Renal cortical epithelial cell (primary cell): ENCODE results near the gene NR1D2. TPM values are rescaled to one million over a fixed set of nuclear protein-coding genes. Genes with fewer than 3 reads are reported as not detected.
"Not testable (repeated sequence)": the region's sequence is repeated elsewhere in the genome, so short reads cannot be mapped to it uniquely, and the experiment has no call there.

Source experiments
- DNase-seq: peaks from one replicate; pipeline ENCODE4 v3.0.0-alpha.2; 2011; ENCODE audit warnings: low read depth
- total RNA-seq: library from RNA; depleted of rRNA; stranded (reverse); fragments of >200 nt; gene quantifications from 2 replicates; pipeline ENCODE4 v1.2.3, GENCODE V29; 2014

NR1D2 gene
- total RNA-seq, 1 donor from 2014 or later, result 22.5 TPM

DNA sequence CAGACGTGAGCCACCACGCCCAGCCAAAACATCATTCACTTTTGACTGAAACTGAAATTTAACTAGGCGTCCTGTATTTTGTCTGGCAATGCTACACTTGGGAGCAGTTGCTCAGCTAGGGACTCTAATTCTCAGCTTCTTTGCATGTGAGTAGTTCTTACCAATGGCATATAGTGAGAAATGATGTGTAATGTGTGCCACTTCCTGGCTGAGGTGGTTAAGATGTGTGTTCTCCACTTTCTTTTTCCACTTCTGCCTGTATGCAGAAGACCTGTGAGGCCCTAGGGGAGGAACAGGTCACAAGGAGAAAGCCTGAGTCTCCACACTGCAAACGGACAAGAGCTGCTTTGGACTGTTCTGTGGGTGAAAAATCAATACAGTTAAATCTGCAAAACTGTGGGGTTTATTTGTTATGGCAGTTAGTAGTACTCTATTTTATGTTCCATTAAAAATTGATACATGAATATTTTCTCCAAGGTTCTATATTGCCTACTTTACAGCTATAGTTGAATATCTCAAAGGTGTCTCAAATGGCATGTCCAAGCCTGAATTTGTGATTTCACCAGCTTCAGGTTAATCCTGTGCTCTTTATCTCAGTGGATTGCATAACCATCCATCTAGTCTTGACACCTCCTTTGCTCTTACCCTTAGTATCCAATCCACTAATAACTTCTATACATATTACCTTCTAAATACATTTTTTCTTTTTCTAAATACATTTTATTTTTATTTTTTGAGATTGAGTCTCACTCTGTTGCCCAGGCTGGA, 59.3 kb downstream of the NR1D2 start:
- DNase-seq, result no peak

DNA sequence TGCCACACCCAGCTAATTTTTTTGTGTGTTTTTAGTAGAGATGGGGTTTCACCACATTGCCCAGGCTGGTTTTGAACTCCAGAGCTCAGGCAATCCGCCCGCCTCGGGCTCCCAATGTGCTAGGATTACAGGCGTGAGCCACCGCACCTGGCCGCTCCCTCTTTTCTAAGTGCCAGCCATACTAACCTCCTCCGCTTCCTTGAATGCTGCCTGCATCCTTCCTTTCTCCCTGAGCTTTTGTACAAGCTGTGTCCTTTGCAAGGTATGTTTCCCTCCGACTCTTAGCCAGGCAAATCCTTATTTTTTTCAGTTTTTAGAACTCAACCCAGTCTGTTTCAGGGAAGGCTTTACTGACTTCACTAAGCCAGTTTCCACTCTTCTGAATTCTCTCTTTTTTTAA, 60.6 kb downstream of the NR1D2 start:
- DNase-seq, result no peak

DNA sequence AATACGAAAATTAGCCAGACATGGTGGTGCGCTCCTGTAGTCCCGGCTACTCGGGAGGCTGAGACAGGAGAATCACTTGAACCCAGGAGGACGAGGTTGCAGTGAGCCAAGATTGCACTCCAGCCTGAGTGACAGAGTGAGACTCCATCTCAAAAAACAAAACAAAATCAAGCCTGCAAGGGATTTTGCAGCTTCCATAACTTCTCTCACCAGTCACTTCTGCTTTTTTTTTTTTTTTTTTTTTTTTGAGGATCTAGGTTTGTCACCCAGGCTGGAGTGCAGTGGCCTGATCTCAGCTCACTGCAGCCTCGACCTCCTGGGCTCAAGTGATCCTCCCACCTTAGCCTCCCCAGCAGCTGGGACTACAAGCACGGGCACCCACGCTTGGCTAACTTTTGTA, 65.7 kb downstream of the NR1D2 start:
- DNase-seq, result not testable (repeated sequence)

DNA sequence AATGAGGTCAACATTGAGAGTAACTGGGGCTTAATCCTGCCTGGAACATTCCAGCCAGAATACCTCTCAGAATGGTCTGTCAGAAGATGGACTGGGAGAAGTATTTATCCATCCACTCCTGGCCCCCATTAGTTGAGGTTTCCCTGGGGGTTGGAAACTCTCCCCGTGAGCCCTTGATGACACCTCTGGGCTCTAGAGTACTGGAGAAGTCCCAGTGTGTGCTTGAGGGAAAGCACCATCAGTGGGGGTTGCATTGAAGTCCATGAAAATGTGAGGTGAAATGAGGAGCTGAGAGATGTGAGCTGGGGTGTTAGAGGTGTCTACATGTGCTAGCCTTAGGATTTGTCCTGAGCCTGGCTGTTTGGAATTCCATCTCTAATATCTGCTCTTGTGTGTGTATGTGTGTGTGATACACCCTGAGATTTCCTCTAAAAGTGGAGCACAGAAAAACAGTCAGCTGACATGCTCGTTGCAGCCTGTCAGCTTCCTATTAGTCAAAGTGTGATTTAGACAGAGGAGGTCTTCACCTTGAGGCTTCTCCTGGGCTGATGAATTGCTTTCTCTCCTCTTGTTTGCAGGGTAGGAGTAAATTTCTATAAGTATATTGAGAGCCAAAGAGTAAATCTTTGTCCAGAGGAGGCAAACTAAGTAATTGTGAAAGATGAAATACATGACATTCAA, 67.6 kb downstream of the NR1D2 start:
- DNase-seq, result no peak

DNA sequence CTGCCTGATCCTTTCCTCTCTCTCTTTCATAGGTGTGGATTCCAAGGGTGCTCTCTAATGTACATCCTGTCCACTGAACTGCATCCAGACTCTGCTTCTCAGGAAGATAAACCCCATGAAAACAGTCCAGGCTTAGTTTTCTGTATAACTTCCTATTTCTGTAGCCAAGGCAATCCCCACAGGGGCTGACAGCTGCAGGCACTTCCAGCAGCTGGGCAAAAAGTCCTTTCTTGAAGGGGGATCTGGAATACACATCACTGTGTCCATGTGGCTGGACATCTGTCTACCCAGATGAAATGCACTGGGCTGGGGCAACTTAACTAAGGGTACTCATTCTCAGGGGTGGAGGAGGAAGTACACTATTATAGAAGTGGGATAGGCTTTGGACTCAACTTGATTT, 72.2 kb downstream of the NR1D2 start:
- DNase-seq, result no peak

DNA sequence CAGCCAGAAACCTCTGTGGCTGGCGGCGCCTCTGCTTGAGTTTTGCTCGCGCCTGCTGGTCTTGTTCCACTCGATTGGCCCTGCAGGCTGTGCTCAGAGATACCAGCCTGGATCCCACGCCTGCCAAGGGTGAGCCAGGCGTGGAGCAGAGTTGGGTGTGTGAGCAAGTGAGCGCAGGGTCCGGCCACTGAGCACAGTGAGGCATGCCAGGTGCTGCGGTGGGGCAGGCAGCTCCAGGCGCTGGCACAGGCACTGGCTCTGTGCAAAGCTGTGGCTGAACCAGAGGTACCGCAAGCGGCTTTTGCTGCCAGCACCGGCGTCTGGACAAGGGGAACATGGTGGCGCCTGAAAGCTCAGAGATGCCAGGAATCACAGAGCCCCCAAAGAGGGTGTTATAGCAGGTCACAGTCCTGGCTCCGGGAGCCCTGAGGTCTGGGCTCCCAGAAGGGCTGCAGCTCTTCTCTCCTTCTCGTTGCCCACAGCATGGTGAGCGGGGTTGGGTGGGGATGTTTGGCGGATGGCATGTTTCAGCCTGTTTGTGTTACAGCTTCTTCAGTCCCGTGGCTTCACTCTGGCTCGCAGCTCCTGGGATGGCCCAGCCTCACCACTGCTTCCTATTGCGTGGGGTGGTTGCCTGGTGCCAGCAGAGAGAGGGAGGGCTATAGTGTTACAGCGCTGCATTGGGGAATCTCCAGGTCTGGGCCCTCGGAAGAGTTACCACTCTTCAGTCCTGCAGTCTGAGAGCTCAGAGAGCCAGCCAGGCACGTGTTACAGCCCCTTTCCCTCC, 73.9 kb downstream of the NR1D2 start:
- DNase-seq, result peak; percentile 10

DNA sequence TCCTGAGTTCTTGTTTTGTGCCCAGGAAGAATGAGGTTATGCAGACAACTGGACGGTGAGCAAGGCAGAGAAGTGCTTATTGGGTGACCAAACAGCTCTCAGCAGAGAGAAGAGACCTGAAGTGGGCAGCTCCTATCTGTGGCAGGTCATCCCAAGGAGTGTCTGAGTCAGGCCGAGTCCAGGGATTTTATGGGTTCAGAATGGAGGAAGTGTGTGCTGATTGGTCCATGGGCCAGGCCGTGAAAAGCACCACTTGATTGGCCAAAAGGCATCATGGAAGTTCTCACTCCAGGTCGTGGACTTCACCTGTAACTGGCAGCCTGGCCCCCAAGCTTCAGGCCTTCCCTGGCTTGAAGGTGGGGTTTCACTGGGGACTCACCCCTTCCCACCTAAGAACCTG, 74.5 kb downstream of the NR1D2 start:
- DNase-seq, result no peak

DNA sequence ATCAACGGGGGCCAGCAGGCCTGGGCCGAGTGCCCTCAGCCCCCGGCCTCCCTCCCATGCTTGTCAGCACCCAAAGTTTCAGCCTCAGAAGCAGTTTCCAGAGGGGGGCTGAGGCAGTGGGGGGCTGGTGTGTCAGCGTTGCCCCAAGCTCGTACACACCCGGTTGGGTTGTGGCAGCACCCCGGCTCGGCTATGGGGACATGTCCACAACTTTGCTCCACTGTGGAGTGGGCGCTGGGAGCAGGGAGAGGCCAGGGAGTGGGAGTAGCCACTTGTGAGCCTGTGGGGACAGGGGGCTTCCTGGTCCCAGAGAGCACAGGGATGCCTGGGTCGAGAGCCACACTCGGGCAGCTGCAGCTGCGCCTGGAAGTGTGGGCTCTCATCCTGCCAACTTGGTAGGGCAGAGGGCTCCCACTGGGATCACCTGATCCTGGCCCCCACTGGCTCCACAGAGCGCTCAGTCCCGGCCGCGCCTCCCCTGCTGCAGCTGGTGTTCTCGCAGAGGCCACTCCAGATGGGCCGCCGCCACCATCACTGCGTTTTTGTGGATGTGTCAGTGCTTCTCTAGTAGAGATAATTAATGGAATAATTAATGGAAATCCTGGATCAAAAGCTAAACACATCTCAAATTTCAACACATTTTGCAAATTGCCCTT, 75.1 kb downstream of the NR1D2 start:
- no peak for DNase-seq

DNA sequence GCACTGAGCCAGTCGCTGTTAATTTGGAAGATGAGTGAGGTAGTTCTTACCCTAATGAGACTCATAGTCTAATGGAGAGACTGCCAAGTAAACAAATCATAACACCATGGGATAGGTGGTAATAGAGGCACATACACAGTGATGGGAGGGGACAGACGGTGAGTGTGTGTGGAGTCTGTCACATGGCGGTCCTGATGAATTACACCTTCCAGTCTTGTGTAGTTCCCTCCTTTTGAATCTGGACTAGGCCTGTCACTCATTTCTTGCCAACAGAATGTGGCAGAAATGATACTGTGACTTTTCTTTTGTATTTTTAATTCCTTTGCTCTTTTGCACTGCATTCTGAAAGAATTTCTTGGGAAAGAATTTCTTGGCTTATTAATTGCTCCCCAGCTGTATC, 78.1 kb downstream of the NR1D2 start:
- DNase-seq, result no peak

DNA sequence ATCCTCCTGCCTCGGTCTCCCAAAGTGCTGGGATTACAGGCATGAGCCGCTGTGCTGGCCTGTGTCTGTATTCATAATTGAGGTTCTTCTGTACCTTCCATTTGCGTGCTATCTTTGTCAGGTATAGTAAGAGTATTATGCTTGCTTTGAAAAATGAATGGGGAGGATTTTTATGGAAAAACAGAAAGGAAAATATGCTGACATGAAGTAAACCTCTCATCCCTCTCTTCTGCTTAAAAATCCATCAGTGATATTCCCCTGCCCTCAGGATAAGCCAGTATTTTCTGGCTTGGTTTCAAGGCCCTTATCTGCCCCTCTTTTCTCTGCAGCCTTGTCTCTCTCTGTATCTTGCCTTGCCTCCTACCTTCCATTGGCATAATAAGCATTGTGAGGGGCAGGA, 80.7 kb downstream of the NR1D2 start:
- no peak for DNase-seq

DNA sequence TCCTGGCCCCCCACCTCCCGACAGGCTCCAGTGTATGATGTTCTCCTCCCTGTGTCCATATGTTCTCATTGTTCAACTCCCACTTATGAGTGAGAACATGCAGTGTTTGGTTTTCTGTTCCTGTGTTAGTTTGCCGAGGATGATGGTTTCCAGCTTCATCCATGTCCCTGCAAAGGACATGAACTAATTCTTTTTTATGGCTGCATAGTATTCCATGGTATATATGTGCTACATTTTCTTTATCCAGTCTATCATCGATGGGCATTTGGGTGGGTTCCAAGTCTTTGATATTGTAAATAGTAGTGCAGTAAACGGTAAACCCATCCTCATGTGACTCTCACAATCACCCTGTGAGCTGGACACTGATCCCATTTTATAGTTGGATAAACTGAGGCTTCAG, 81.6 kb downstream of the NR1D2 start:
- not testable (repeated sequence) for DNase-seq

DNA sequence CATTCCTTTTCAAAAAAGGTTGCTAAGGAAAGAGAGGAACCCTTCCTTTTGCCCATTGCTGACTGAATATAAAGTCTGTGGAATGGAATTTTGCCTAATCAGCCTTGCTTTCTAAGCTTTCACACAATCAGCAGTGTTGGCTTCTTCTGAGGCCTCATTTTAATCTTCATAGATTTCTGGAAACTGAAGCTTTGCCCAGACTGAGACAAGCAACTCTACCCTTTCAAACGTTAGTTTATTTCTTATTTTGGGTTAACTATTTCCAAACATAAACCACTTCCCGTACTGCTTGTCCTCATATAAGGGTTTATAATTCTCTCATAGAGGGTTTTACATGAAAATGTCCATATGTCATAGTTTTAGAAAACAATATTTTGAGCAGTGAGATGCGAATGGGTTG, 82.9 kb downstream of the NR1D2 start:
- DNase-seq, result no peak

Other genes starting within 250 kb of the NR1D2 start
- gene UBE2E1, start 139.3 kb upstream of the NR1D2 start, total RNA-seq, result 98.2 and 285 TPM in 2 replicates
- 9.9 and 17.2 TPM in 2 replicates for gene NKIRAS1, start 28.3 kb upstream of the NR1D2 start, total RNA-seq
- 1,175 and 2,297 TPM in 2 replicates for gene RPL15, start 28.2 kb upstream of the NR1D2 start, total RNA-seq